NB4 (cell line): Measurements from ENCODE around the gene DNASE1L3.

Source experiments
- MYC ChIP-seq: IDR thresholded peaks from 2 replicates; pipeline ENCODE4 v1.6.1; 2011; ENCODE audit warnings: low read depth, low read length
- POLR2A ChIP-seq: IDR thresholded peaks from 2 replicates; pipeline ENCODE4 v1.6.1; 2011; ENCODE audit warnings: mild to moderate bottlenecking; ENCODE audit not compliant: insufficient read length; ENCODE audit errors: extremely low read depth
- TF ChIP-seq, protein P1 (sequence below): IDR thresholded peaks from one replicate; pipeline ENCODE4 v1.5.1; 2012; ENCODE audit warnings: low read depth, low read length

DNA sequence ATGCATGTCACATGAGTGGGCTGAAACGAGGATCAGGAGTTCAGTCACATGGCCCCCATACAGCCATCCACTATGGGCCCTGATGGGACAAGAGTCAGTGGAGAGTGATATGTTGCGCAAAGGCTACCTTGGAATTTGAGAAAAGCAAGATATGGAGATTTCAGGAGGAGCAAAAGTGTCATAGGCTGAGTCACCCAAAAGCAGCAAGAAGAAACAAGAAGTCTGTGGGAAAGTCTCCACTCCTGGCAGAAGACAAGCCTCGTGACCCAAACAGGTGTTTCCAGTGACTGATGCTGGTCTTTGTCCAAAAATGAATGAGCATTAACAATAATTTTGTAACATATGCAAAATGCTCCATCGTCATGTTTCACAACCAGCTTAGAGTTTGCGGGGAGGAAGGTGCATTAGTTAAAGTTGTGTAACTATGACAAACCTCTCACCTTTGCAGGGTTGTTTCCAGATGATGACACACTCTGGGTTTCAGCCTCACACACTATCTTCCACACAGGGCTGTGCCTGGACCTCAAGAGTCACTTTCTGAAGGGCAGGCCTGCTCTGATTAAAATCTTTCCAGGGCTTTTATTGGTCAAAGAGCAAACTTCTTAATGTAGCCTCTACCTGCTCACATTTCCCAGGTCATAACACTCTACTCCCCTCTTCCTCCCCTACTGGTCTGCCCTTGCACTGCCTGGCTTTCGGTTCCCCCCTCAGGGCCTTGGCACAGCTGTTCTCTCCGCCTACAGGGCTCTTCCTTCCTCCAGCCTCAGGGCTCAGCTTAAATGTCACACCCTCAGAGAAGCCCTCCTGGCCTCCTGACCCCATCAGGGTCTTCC is 3.9 kb upstream of the DNASE1L3 start:
- TF ChIP-seq, protein P1, sequence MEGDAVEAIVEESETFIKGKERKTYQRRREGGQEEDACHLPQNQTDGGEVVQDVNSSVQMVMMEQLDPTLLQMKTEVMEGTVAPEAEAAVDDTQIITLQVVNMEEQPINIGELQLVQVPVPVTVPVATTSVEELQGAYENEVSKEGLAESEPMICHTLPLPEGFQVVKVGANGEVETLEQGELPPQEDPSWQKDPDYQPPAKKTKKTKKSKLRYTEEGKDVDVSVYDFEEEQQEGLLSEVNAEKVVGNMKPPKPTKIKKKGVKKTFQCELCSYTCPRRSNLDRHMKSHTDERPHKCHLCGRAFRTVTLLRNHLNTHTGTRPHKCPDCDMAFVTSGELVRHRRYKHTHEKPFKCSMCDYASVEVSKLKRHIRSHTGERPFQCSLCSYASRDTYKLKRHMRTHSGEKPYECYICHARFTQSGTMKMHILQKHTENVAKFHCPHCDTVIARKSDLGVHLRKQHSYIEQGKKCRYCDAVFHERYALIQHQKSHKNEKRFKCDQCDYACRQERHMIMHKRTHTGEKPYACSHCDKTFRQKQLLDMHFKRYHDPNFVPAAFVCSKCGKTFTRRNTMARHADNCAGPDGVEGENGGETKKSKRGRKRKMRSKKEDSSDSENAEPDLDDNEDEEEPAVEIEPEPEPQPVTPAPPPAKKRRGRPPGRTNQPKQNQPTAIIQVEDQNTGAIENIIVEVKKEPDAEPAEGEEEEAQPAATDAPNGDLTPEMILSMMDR = no peak
- TF ChIP-seq POLR2A = no peak
- TF ChIP-seq MYC = no peak
